ENCODE data around the gene LNX1. TPM values are rescaled to one million over a fixed set of nuclear protein-coding genes. Genes with fewer than 3 reads are reported as not detected.

The LNX1 gene
- total and polyA plus RNA-seq, 2 of the 13 experiments (the other 11 are each of a cell fraction or from before 2014, with no cell fraction given), result 0.49 TPM

DNA sequence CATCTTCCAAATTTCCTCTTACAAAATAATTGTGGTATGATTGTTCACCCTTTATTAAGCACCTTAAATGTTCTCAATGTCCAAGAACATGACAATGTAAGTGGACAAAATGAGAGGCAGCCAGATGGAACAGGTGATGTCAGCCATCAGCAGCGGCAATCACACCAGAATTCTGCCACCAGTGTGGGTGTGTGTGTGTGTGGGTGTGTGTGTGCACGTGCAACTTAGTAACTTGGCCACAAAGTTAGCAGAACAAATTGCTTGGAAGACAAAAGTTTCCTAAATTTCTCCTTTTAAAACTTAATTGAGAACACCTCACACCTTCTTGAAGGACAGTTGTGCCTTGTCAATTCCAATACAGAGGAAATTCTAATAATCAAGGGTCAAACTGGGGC is 18.7 kb downstream of the LNX1 start:
- Histone ChIP-seq H3K4me2 (ENCODE audit: low read depth, low read length) (no peak overlapping the region), H3K79me2 (ENCODE audit: insufficient read depth, low read length) (no peaks in the 10 kb centered on the region), H3K9me3 (ENCODE audit: low read length) (no peaks in the 10 kb centered on the region), H3K9ac (ENCODE audit: insufficient read depth, low read depth, low read length) (no peak overlapping the region), H2AFZ (ENCODE audit: low read length) (no peak overlapping the region), H4K20me1 (ENCODE audit: insufficient read depth, low read length) (no peaks in the 10 kb centered on the region), H3K36me3 (replicated peaks in 1 of 2; ENCODE audit: control insufficient read depth in 1 of 2, insufficient read depth in 2 of 2, low read length in 2 of 2) (no peaks in the 10 kb centered on the region), H3K27ac (ENCODE audit: extremely low read length, insufficient read depth, low read length) (no peak overlapping the region), H3K4me3 (replicated peaks in 1 of 3; ENCODE audit: insufficient read depth in 1 of 3, low read depth in 2 of 3, low read length in 3 of 3) (no peak overlapping the region), H3K27me3 (ENCODE audit: control insufficient read depth in 1 of 2, insufficient read depth in 2 of 2, low read length in 2 of 2) (no peaks in the 10 kb centered on the region), H3K4me1 (ENCODE audit: insufficient read depth, low read length) (peaks cover 20% of the 10 kb centered on the region)
- ChIA-PET CTCF (ENCODE audit: low intra/inter-chr PET ratio, low total read pairs) (no interaction called here), POLR2A (no interaction called here)
- 34% methylated on average over 2 of the region's 2 CpGs for WGBS (ENCODE audit: low lambda C conversion rate)
- intact Hi-C loops (cut with micrococcal nuclease; ENCODE audit: unreplicated experiment) (no loop called here), in situ Hi-C loops (cut with HindIII; ENCODE audit: extremely low pct_ligation_motif_present, low pct_unique_long_range_greater_than_20kb) (no loop called here)
- TF ChIP-seq, protein P1, sequence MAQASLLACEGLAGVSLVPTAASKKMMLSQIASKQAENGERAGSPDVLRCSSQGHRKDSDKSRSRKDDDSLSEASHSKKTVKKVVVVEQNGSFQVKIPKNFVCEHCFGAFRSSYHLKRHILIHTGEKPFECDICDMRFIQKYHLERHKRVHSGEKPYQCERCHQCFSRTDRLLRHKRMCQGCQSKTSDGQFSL (CRISPR knock-in tag; IDR thresholded peaks at IDR 0.05), result no peak
- no peak for TF ChIP-seq HNRNPK (IDR thresholded peaks at IDR 0.05; ENCODE audit: low read depth, low read length, poor library complexity, severe bottlenecking)
- no peak for TF ChIP-seq NFIB (CRISPR knock-in tag; IDR thresholded peaks at IDR 0.05; ENCODE audit: borderline replicate concordance)
- no peak for TF ChIP-seq RAD51 (IDR thresholded peaks at IDR 0.05; ENCODE audit: borderline replicate concordance)
- no peak for TF ChIP-seq ZNF556 (CRISPR knock-in tag; IDR thresholded peaks at IDR 0.05; ENCODE audit: borderline replicate concordance)
- no peak for TF ChIP-seq JDP2 (CRISPR knock-in tag; IDR thresholded peaks at IDR 0.05; ENCODE audit: borderline replicate concordance)
- TF ChIP-seq HOXD1 (CRISPR knock-in tag; IDR thresholded peaks at IDR 0.05), result no peak
- TF ChIP-seq MATR3 (CRISPR knock-in tag; IDR thresholded peaks at IDR 0.05), result no peak
- no peak for TF ChIP-seq ELF1 (CRISPR knock-in tag; IDR thresholded peaks at IDR 0.05)
- ATAC-seq (no peak), DNase-seq (ENCODE audit: low spot score) (no peak), FAIRE-seq (no peak)
- BruUV-seq (replicated peaks), result no TSS peak

DNA sequence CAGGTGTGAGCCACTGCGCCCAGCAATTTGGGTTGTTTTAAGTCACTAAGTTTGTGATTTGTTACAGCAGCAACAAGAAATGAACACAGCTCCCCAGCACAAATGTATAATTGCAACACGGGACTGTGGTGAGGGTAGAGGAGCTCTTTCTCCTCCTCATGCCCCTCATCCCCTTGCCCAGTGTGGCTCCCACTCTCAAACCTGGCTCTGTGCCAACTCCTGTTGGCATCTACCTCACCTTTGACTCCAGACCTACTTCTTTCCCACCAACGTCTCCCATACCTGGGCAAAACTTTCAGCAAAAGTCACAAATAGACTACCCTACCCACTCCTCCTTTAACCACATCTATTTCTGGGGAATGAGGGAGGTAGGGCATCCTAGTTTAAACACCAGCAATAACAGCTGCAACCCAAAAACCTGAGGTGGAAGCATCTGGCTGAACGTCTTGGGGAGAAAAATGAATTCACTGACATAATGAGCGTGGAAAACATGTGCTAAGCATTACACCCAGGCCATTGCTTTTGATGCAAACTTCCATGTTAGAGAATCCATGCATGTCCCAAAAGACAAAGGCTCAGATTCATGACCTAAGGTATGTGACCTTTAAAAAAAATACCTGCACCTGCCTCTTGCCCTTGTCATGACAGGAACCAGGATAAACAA is 19.2 kb downstream of the LNX1 start:
- Histone ChIP-seq H3K36me3 (replicated peaks in 1 of 2; ENCODE audit: control insufficient read depth in 1 of 2, insufficient read depth in 2 of 2, low read length in 2 of 2) (no peaks in the 10 kb centered on the region), H2AFZ (ENCODE audit: low read length) (no peak overlapping the region), H3K27ac (ENCODE audit: extremely low read length, insufficient read depth, low read length) (no peak overlapping the region), H3K4me2 (ENCODE audit: low read depth, low read length) (no peak overlapping the region), H3K9ac (ENCODE audit: insufficient read depth, low read depth, low read length) (no peak overlapping the region), H3K4me1 (ENCODE audit: insufficient read depth, low read length) (peaks cover 17% of the 10 kb centered on the region), H3K79me2 (ENCODE audit: insufficient read depth, low read length) (no peaks in the 10 kb centered on the region), H3K9me3 (ENCODE audit: low read length) (no peaks in the 10 kb centered on the region), H3K4me3 (replicated peaks in 1 of 3; ENCODE audit: insufficient read depth in 1 of 3, low read depth in 2 of 3, low read length in 3 of 3) (no peak overlapping the region), H3K27me3 (ENCODE audit: control insufficient read depth in 1 of 2, insufficient read depth in 2 of 2, low read length in 2 of 2) (no peaks in the 10 kb centered on the region), H4K20me1 (ENCODE audit: insufficient read depth, low read length) (no peaks in the 10 kb centered on the region)
- ChIA-PET POLR2A (no interaction called here), CTCF (ENCODE audit: low intra/inter-chr PET ratio, low total read pairs) (no interaction called here)
- DNase-seq (ENCODE audit: low spot score) (no peak), FAIRE-seq (no peak), ATAC-seq (no peak)
- no TSS peak for BruUV-seq (replicated peaks)
- WGBS (ENCODE audit: low lambda C conversion rate), result 40% methylated on average over 5 of the region's 5 CpGs
- in situ Hi-C loops (cut with HindIII; ENCODE audit: extremely low pct_ligation_motif_present, low pct_unique_long_range_greater_than_20kb) (no loop called here), intact Hi-C loops (cut with micrococcal nuclease; ENCODE audit: unreplicated experiment) (no loop called here)
- TF ChIP-seq HOXA9 (CRISPR knock-in tag; IDR thresholded peaks at IDR 0.05; ENCODE audit: borderline replicate concordance) (no peak), LCORL (IDR thresholded peaks at IDR 0.05) (peak; percentile 90), LCORL (CRISPR knock-in tag; IDR thresholded peaks at IDR 0.05) (no peak), ZBTB7A (CRISPR knock-in tag; IDR thresholded peaks at IDR 0.05) (no peak), HDAC2 (CRISPR knock-in tag; IDR thresholded peaks at IDR 0.05) (no peak)

All from HepG2 (cell line).